ENCODE results near the gene MRPS6.

Gene MRPS6

GRCh38 chr21:34046917-34047316 is 26.5 kb upstream of the MRPS6 start:
- Histone ChIP-seq H3K9me3 (ENCODE audit: control insufficient read depth, low read length) (no peaks in the 10 kb centered on the region), H3K27ac (ENCODE audit: low read length, poor library complexity, severe bottlenecking) (no peak overlapping the region), H2BK120ac (ENCODE audit: low read depth, low read length) (no peak overlapping the region), H2BK15ac (ENCODE audit: low read depth, poor library complexity, severe bottlenecking) (no peak overlapping the region), H3K14ac (ENCODE audit: low read length in 2 of 2) (no peak overlapping the region), H3K18ac (ENCODE audit: low read depth in 1 of 2, low read length in 2 of 2) (no peak overlapping the region), H3K79me1 (replicated peaks; ENCODE audit: low read length, poor library complexity, severe bottlenecking) (no peaks in the 10 kb centered on the region), H3K9ac (ENCODE audit: low read length) (no peak overlapping the region), H3K4ac (ENCODE audit: low read depth in 1 of 2, low read length in 2 of 2) (no peak overlapping the region), H2AK5ac (ENCODE audit: low read length, severe bottlenecking) (no peak overlapping the region), H3K4me1 (ENCODE audit: control insufficient read depth, insufficient read depth, low read depth, low read length) (no peaks in the 10 kb centered on the region), H2BK12ac (ENCODE audit: low read length in 2 of 2) (no peak overlapping the region), H4K91ac (ENCODE audit: low read length) (no peak overlapping the region), H3K23ac (ENCODE audit: low read length in 2 of 2) (no peak overlapping the region), H3K27me3 (ENCODE audit: control insufficient read depth in 1 of 2, insufficient read depth in 1 of 2, low read length in 2 of 2) (no peaks in the 10 kb centered on the region), H2BK5ac (ENCODE audit: low read depth, low read length, poor library complexity, severe bottlenecking) (no peak overlapping the region), H4K8ac (ENCODE audit: low read length) (no peak overlapping the region), H2AFZ (ENCODE audit: low read depth, low read length) (no peak overlapping the region), H3K36me3 (ENCODE audit: control insufficient read depth in 1 of 2, insufficient read depth in 2 of 2, low read depth in 1 of 2, low read length in 2 of 2) (no peaks in the 10 kb centered on the region), H3K4me3 (ENCODE audit: insufficient read depth in 1 of 2, low read depth in 1 of 2, low read length in 2 of 2) (no peak overlapping the region), H3K4me2 (ENCODE audit: low read length, poor library complexity, severe bottlenecking) (no peak overlapping the region)
- no peak for DNase-seq
- WGBS = 92% methylated on average over 4 of the region's 6 CpGs

- Histone ChIP-seq H3K18ac (ENCODE audit: low read depth in 1 of 2, low read length in 2 of 2) (no peak overlapping the region), H3K9me3 (ENCODE audit: control insufficient read depth, low read length) (no peaks in the 10 kb centered on the region), H4K8ac (ENCODE audit: low read length) (no peak overlapping the region), H2BK15ac (ENCODE audit: low read depth, poor library complexity, severe bottlenecking) (no peak overlapping the region), H3K27me3 (ENCODE audit: control insufficient read depth in 1 of 2, insufficient read depth in 1 of 2, low read length in 2 of 2) (no peaks in the 10 kb centered on the region), H2BK12ac (ENCODE audit: low read length in 2 of 2) (no peak overlapping the region), H3K14ac (ENCODE audit: low read length in 2 of 2) (no peak overlapping the region), H3K4me3 (ENCODE audit: insufficient read depth in 1 of 2, low read depth in 1 of 2, low read length in 2 of 2) (no peak overlapping the region), H3K23ac (ENCODE audit: low read length in 2 of 2) (no peak overlapping the region), H4K91ac (ENCODE audit: low read length) (no peak overlapping the region), H2AK5ac (ENCODE audit: low read length, severe bottlenecking) (no peak overlapping the region), H3K9ac (ENCODE audit: low read length) (no peak overlapping the region), H3K4me2 (ENCODE audit: low read length, poor library complexity, severe bottlenecking) (no peak overlapping the region), H3K79me1 (replicated peaks; ENCODE audit: low read length, poor library complexity, severe bottlenecking) (no peaks in the 10 kb centered on the region), H2BK5ac (ENCODE audit: low read depth, low read length, poor library complexity, severe bottlenecking) (no peak overlapping the region), H2AFZ (ENCODE audit: low read depth, low read length) (no peak overlapping the region), H3K4me1 (ENCODE audit: control insufficient read depth, insufficient read depth, low read depth, low read length) (no peaks in the 10 kb centered on the region), H2BK120ac (ENCODE audit: low read depth, low read length) (no peak overlapping the region), H3K4ac (ENCODE audit: low read depth in 1 of 2, low read length in 2 of 2) (no peak overlapping the region), H3K36me3 (ENCODE audit: control insufficient read depth in 1 of 2, insufficient read depth in 2 of 2, low read depth in 1 of 2, low read length in 2 of 2) (no peaks in the 10 kb centered on the region), H3K27ac (ENCODE audit: low read length, poor library complexity, severe bottlenecking) (no peak overlapping the region)
- DNase-seq = no peak
These were observed 25.5 kb upstream of the MRPS6 start for GRCh38 chr21:34047835-34048234.

- no peak for DNase-seq
- 97% methylated on average over 5 of the region's 5 CpGs for WGBS
These were observed 21.2 kb upstream of the MRPS6 start for GRCh38 chr21:34052171-34052570.

GRCh38 chr21:34054259-34054658 is 19.1 kb upstream of the MRPS6 start:
- Histone ChIP-seq H3K23ac (ENCODE audit: low read length in 2 of 2) (no peak overlapping the region), H4K8ac (ENCODE audit: low read length) (no peak overlapping the region), H3K4me1 (ENCODE audit: control insufficient read depth, insufficient read depth, low read depth, low read length) (no peaks in the 10 kb centered on the region), H2BK120ac (ENCODE audit: low read depth, low read length) (no peak overlapping the region), H2BK5ac (ENCODE audit: low read depth, low read length, poor library complexity, severe bottlenecking) (no peak overlapping the region), H3K36me3 (ENCODE audit: control insufficient read depth in 1 of 2, insufficient read depth in 2 of 2, low read depth in 1 of 2, low read length in 2 of 2) (no peaks in the 10 kb centered on the region), H3K18ac (ENCODE audit: low read depth in 1 of 2, low read length in 2 of 2) (no peak overlapping the region), H3K4me2 (ENCODE audit: low read length, poor library complexity, severe bottlenecking) (no peak overlapping the region), H3K27ac (ENCODE audit: low read length, poor library complexity, severe bottlenecking) (no peak overlapping the region), H2BK12ac (ENCODE audit: low read length in 2 of 2) (no peak overlapping the region), H3K4ac (ENCODE audit: low read depth in 1 of 2, low read length in 2 of 2) (no peak overlapping the region), H3K9me3 (ENCODE audit: control insufficient read depth, low read length) (no peaks in the 10 kb centered on the region), H3K14ac (ENCODE audit: low read length in 2 of 2) (no peak overlapping the region), H2AK5ac (ENCODE audit: low read length, severe bottlenecking) (no peak overlapping the region), H3K9ac (ENCODE audit: low read length) (no peak overlapping the region), H4K91ac (ENCODE audit: low read length) (no peak overlapping the region), H2BK15ac (ENCODE audit: low read depth, poor library complexity, severe bottlenecking) (no peak overlapping the region), H2AFZ (ENCODE audit: low read depth, low read length) (no peak overlapping the region), H3K79me1 (replicated peaks; ENCODE audit: low read length, poor library complexity, severe bottlenecking) (no peaks in the 10 kb centered on the region), H3K27me3 (ENCODE audit: control insufficient read depth in 1 of 2, insufficient read depth in 1 of 2, low read length in 2 of 2) (no peaks in the 10 kb centered on the region), H3K4me3 (ENCODE audit: insufficient read depth in 1 of 2, low read depth in 1 of 2, low read length in 2 of 2) (no peak overlapping the region)
- WGBS = 84% methylated on average over 4 of the region's 4 CpGs
- DNase-seq = no peak

More at GRCh38 chr21:34052171-34052570, 21.2 kb upstream of the MRPS6 start:
- H2AFZ ChIP-seq (ENCODE audit: low read depth, low read length) = no peak overlapping the region
- no peak overlapping the region for H3K4me3 ChIP-seq (ENCODE audit: insufficient read depth in 1 of 2, low read depth in 1 of 2, low read length in 2 of 2)
- H2BK15ac ChIP-seq (ENCODE audit: low read depth, poor library complexity, severe bottlenecking) = no peak overlapping the region
- H3K9me3 ChIP-seq (ENCODE audit: control insufficient read depth, low read length) = no peaks in the 10 kb centered on the region
- H3K4me1 ChIP-seq (ENCODE audit: control insufficient read depth, insufficient read depth, low read depth, low read length) = no peaks in the 10 kb centered on the region
- H2BK120ac ChIP-seq (ENCODE audit: low read depth, low read length) = no peak overlapping the region
- no peak overlapping the region for H3K4ac ChIP-seq (ENCODE audit: low read depth in 1 of 2, low read length in 2 of 2)
- no peak overlapping the region for H3K9ac ChIP-seq (ENCODE audit: low read length)
- no peak overlapping the region for H2BK5ac ChIP-seq (ENCODE audit: low read depth, low read length, poor library complexity, severe bottlenecking)
- H2BK12ac ChIP-seq (ENCODE audit: low read length in 2 of 2) = no peak overlapping the region
- no peak overlapping the region for H3K23ac ChIP-seq (ENCODE audit: low read length in 2 of 2)
- no peak overlapping the region for H3K18ac ChIP-seq (ENCODE audit: low read depth in 1 of 2, low read length in 2 of 2)
- no peak overlapping the region for H3K14ac ChIP-seq (ENCODE audit: low read length in 2 of 2)
- H4K91ac ChIP-seq (ENCODE audit: low read length) = no peak overlapping the region
- no peak overlapping the region for H4K8ac ChIP-seq (ENCODE audit: low read length)
- H3K27ac ChIP-seq (ENCODE audit: low read length, poor library complexity, severe bottlenecking) = no peak overlapping the region
- H2AK5ac ChIP-seq (ENCODE audit: low read length, severe bottlenecking) = no peak overlapping the region
- no peaks in the 10 kb centered on the region for H3K79me1 ChIP-seq (replicated peaks; ENCODE audit: low read length, poor library complexity, severe bottlenecking)
- no peaks in the 10 kb centered on the region for H3K36me3 ChIP-seq (ENCODE audit: control insufficient read depth in 1 of 2, insufficient read depth in 2 of 2, low read depth in 1 of 2, low read length in 2 of 2)
- no peaks in the 10 kb centered on the region for H3K27me3 ChIP-seq (ENCODE audit: control insufficient read depth in 1 of 2, insufficient read depth in 1 of 2, low read length in 2 of 2)
- H3K4me2 ChIP-seq (ENCODE audit: low read length, poor library complexity, severe bottlenecking) = no peak overlapping the region

All from mesenchymal stem cell (in vitro differentiated cells and primary cell).